Calu3 (cell line): ENCODE results near the gene BMPR1B. TPM values are rescaled to one million over a fixed set of nuclear protein-coding genes. Genes with fewer than 3 reads are reported as not detected.

Source experiments
- BruUV-seq: library from RNA; stranded (reverse); fragments of 400-500 nt; replicated peaks from 2 replicates; lab custom pipeline; 2021; lab: Mats Ljungman, UMichigan
- CTCF ChIA-PET: fragments of 300-600 bp; sonication (Branson Sonifier 250); formaldehyde crosslinking; loops from one replicate; lab custom pipeline; 2022; ENCODE audit warnings: antibody characterized with exemption; lab: Charles Lee
- DNase-seq: peaks from one replicate; pipeline ENCODE4 v3.0.0; 2022
- H3K27ac Mint-ChIP-seq: one replicate; pipeline ENCODE4 v1.8.0; 2022; ENCODE audit warnings: mixed read lengths; ENCODE audit not compliant: unreplicated experiment
- H3K27me3 Mint-ChIP-seq: one replicate; pipeline ENCODE4 v1.8.0; 2022; ENCODE audit warnings: mixed read lengths; ENCODE audit not compliant: unreplicated experiment
- H3K36me3 Mint-ChIP-seq: one replicate; pipeline ENCODE4 v1.8.0; 2022; ENCODE audit warnings: mild to moderate bottlenecking, moderate library complexity, mixed read lengths; ENCODE audit not compliant: insufficient read depth, unreplicated experiment
- H3K4me1 Mint-ChIP-seq: one replicate; pipeline ENCODE4 v1.8.0; 2022; ENCODE audit warnings: mild to moderate bottlenecking, low read depth, mixed read lengths; ENCODE audit not compliant: unreplicated experiment
- H3K4me3 Mint-ChIP-seq: one replicate; pipeline ENCODE4 v1.8.0; 2022; ENCODE audit warnings: mild to moderate bottlenecking, low read depth, moderate library complexity, mixed read lengths; ENCODE audit not compliant: unreplicated experiment
- H3K9me3 Mint-ChIP-seq: one replicate; pipeline ENCODE4 v1.8.0; 2022; ENCODE audit warnings: low read depth, mixed read lengths; ENCODE audit not compliant: unreplicated experiment
- CTCF ChIP-seq: fragments of 200-600 bp; IDR thresholded peaks from one replicate; pipeline ENCODE4 v1.8.0; 2022; ENCODE audit warnings: antibody characterized with exemption; ENCODE audit not compliant: unreplicated experiment
- intact Hi-C: fragments of 100-400 bp; cut with micrococcal nuclease; formaldehyde crosslinking; loops from one replicate; pipeline ENCODE4 v1.10.0; 2022; ENCODE audit not compliant: unreplicated experiment
- total RNA-seq: library from RNA; stranded (reverse); gene quantifications from 2 replicates; pipeline ENCODE4 v1.2.3, GENCODE V29; 2022

BMPR1B gene
- total RNA-seq, 1 experiment from 2014 or later, result 9.2 TPM

- BruUV-seq, result no TSS peak
- H3K4me3 Mint-ChIP-seq, result no peak overlapping the region
- CTCF ChIA-PET, result no interaction called here
- no peaks in the 10 kb centered on the region for H3K36me3 Mint-ChIP-seq
- no peaks in the 10 kb centered on the region for H3K9me3 Mint-ChIP-seq
- intact Hi-C loops, result no loop called here
- H3K27ac Mint-ChIP-seq, result no peak overlapping the region
- no peak for TF ChIP-seq CTCF
- H3K27me3 Mint-ChIP-seq, result no peaks in the 10 kb centered on the region
- peaks cover 17% of the 10 kb centered on the region for H3K4me1 Mint-ChIP-seq
- no peak for DNase-seq
Observed at GRCh38 chr4:95120456-95120855, 362.7 kb downstream of the BMPR1B start.

DNA sequence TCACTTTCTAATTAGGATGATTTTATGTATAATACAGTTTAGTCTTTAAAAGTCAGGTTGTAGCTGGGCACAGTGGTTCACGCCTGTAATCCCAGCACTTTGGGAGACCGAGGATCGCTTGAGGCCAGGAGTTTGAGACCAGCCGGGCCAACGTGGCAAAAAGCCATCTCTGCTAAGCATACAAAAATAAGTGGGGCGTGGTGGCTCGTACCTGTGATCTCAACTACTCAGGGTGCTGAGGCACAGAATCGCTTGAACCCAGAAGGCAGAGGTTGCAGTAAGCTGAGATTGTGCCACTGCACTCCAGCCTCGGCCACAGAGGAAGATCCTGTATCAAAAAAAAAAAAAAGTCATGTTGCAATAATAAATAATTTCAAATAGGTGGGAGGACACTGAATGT is 364.2 kb downstream of the BMPR1B start:
- no peaks in the 10 kb centered on the region for H3K36me3 Mint-ChIP-seq
- TF ChIP-seq CTCF, result no peak
- H3K27ac Mint-ChIP-seq, result no peak overlapping the region

DNA sequence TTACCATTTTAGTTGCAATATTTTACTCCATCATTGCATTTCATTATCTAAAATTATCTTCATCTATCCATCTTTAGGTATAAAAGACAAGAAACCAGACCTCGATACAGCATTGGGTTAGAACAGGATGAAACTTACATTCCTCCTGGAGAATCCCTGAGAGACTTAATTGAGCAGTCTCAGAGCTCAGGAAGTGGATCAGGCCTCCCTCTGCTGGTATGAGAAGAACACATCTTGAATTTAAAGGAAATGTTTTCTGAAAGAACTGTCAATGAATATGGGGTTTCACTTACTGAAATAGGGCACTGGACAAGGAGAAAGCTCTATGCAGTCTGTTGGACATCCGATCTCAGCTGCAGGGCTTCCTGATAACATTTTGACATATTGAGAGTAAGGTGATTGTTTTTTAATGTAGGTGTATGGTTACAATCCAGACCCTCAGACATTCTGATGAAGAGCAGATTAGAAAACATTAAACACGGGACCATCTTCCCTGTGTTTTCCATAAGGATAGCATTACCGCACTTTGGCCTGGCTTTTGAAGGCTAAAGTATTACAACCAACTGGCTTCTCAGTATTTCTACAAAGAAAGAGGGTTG is 367.2 kb downstream of the BMPR1B start:
- no peak overlapping the region for H3K4me3 Mint-ChIP-seq
- no peak overlapping the region for H3K27ac Mint-ChIP-seq
- intact Hi-C loops, result no loop called here
- BruUV-seq, result no TSS peak
- peaks cover 8% of the 10 kb centered on the region for H3K4me1 Mint-ChIP-seq
- no peaks in the 10 kb centered on the region for H3K27me3 Mint-ChIP-seq
- H3K36me3 Mint-ChIP-seq, result no peaks in the 10 kb centered on the region
- H3K9me3 Mint-ChIP-seq, result no peaks in the 10 kb centered on the region
- DNase-seq, result peak; percentile 26
- CTCF ChIA-PET, result interaction anchor here (1.1 kb wide), 1 partner anchor 355 kb away, joined by 3 read pairs; no protein-coding TSS in a partner anchor
- TF ChIP-seq CTCF, result peak; percentile 33

More for the DNA sequence above, 364.2 kb downstream of the BMPR1B start:
- DNase-seq, result no peak
- intact Hi-C loops, result no loop called here
- Mint-ChIP-seq H3K4me1 (peaks cover 17% of the 10 kb centered on the region), H3K9me3 (no peaks in the 10 kb centered on the region), H3K27me3 (no peaks in the 10 kb centered on the region), H3K4me3 (no peak overlapping the region)
- no TSS peak for BruUV-seq
- CTCF ChIA-PET, result no interaction called here

- TF ChIP-seq CTCF, result no peak
- H3K36me3 Mint-ChIP-seq, result no peaks in the 10 kb centered on the region
- no peak for DNase-seq
- H3K4me3 Mint-ChIP-seq, result no peak overlapping the region
- BruUV-seq, result no TSS peak
- CTCF ChIA-PET, result no interaction called here
- intact Hi-C loops, result no loop called here
- no peaks in the 10 kb centered on the region for H3K27me3 Mint-ChIP-seq
- no peak overlapping the region for H3K27ac Mint-ChIP-seq
- peaks cover 11% of the 10 kb centered on the region for H3K4me1 Mint-ChIP-seq
- no peaks in the 10 kb centered on the region for H3K9me3 Mint-ChIP-seq
Observed at GRCh38 chr4:95129031-95129430, 371.3 kb downstream of the BMPR1B start.
